SK-N-SH treated with all-trans-retinoic acid at 6 μM for 48 hours (cell line): ENCODE results near the gene FGGY.
A peak's percentile ranks its signal among the peaks of the same experiment; 100 is the strongest.

Experiments
- ATAC-seq: fragments of 200-7000 bp; cut with Tn5 transposase; 3 replicates; pipeline ENCODE4 v1.9.1; 2020; ENCODE audit warnings: mild to moderate bottlenecking, moderate library complexity
- ARNTL ChIP-seq: fragments of 450-650 bp; formaldehyde crosslinking; IDR thresholded peaks from 2 replicates; pipeline ENCODE4 v1.5.0; 2020; ENCODE audit warnings: low read depth, mild to moderate bottlenecking, moderate library complexity, borderline replicate concordance
- BACH2 ChIP-seq: fragments of 250-450 bp; sonication (Bioruptor Pico); IDR thresholded peaks from 2 replicates; pipeline ENCODE4 v1.9.0; 2021; ENCODE audit warnings: mild to moderate bottlenecking, borderline replicate concordance
- CSDC2 ChIP-seq: fragments of 250-450 bp; sonication (Bioruptor Pico); IDR thresholded peaks from 2 replicates; pipeline ENCODE4 v1.5.0; 2020; ENCODE audit warnings: mild to moderate bottlenecking, moderate library complexity
- ISL1 ChIP-seq: fragments of 250-450 bp; sonication (Bioruptor Pico); IDR thresholded peaks from 2 replicates; pipeline ENCODE4 v2.1.2; 2022; ENCODE audit warnings: mild to moderate bottlenecking, moderate library complexity
- OSR1 ChIP-seq: fragments of 250-450 bp; sonication (Bioruptor Pico); IDR thresholded peaks from 2 replicates; pipeline ENCODE4 v1.8.0; 2022; ENCODE audit warnings: moderate library complexity, mild to moderate bottlenecking, inconsistent platforms
- PPARA ChIP-seq: fragments of 250-450 bp; sonication (Bioruptor Pico); IDR thresholded peaks from 2 replicates; pipeline ENCODE4 v1.5.0; 2020; ENCODE audit warnings: mild to moderate bottlenecking, borderline replicate concordance
- RARB ChIP-seq: fragments of 250-450 bp; sonication (Bioruptor Pico); IDR thresholded peaks from 2 replicates; pipeline ENCODE4 v1.8.0; 2021; ENCODE audit warnings: mild to moderate bottlenecking, moderate library complexity
- SNAI2 ChIP-seq: fragments of 250-450 bp; sonication (Bioruptor Pico); IDR thresholded peaks from 2 replicates; pipeline ENCODE4 v1.5.0; 2020; ENCODE audit warnings: mild to moderate bottlenecking, moderate library complexity
- TCF4 ChIP-seq: fragments of 250-450 bp; sonication (Bioruptor Pico); IDR thresholded peaks from 2 replicates; pipeline ENCODE4 v1.8.0; 2021; ENCODE audit warnings: mild to moderate bottlenecking, moderate library complexity, borderline replicate concordance
- TOX ChIP-seq: fragments of 250-450 bp; sonication (Bioruptor Pico); IDR thresholded peaks from 2 replicates; pipeline ENCODE4 v1.8.0; 2021; ENCODE audit warnings: mild to moderate bottlenecking, moderate library complexity, borderline replicate concordance
- ZC3H10 ChIP-seq: fragments of 250-450 bp; sonication (Bioruptor Pico); IDR thresholded peaks from 2 replicates; pipeline ENCODE4 v1.5.1; 2021; ENCODE audit warnings: mild to moderate bottlenecking, moderate library complexity
- ZFP3 ChIP-seq: fragments of 250-450 bp; sonication (Bioruptor Pico); IDR thresholded peaks from 2 replicates; pipeline ENCODE4 v1.5.0; 2020; ENCODE audit warnings: mild to moderate bottlenecking, moderate library complexity
- ZFP30 ChIP-seq: fragments of 450-650 bp; formaldehyde crosslinking; IDR thresholded peaks from 2 replicates; pipeline ENCODE4 v1.5.0; 2022; ENCODE audit warnings: mild to moderate bottlenecking, moderate library complexity
- ZNF565 ChIP-seq: fragments of 450-650 bp; formaldehyde crosslinking; conservative IDR thresholded peaks from 2 replicates; pipeline ENCODE4 v1.5.0; 2020; ENCODE audit warnings: low read depth, mild to moderate bottlenecking, moderate library complexity
- ZNF70 ChIP-seq: fragments of 450-650 bp; formaldehyde crosslinking; IDR thresholded peaks from 2 replicates; pipeline ENCODE4 v1.5.0; 2020; ENCODE audit warnings: mild to moderate bottlenecking, moderate library complexity
- ZNF8 ChIP-seq: fragments of 450-650 bp; formaldehyde crosslinking; IDR thresholded peaks from 2 replicates; pipeline ENCODE4 v1.5.0; 2020; ENCODE audit warnings: mild to moderate bottlenecking, moderate library complexity
- TF ChIP-seq, protein P1 (sequence below): fragments of 250-450 bp; sonication (Bioruptor Pico); IDR thresholded peaks from 2 replicates; pipeline ENCODE4 v1.5.0; 2020; ENCODE audit warnings: mild to moderate bottlenecking, moderate library complexity
- TF ChIP-seq, protein P2 (sequence below): fragments of 250-450 bp; sonication (Bioruptor Pico); IDR thresholded peaks from 2 replicates; pipeline ENCODE4 v1.5.1; 2021; ENCODE audit warnings: mild to moderate bottlenecking, moderate library complexity
- TF ChIP-seq, protein P3 (sequence below): fragments of 250-450 bp; sonication (Bioruptor Pico); IDR thresholded peaks from 2 replicates; pipeline ENCODE4 v1.5.1; 2020; ENCODE audit warnings: low read depth, mild to moderate bottlenecking, moderate library complexity
- TF ChIP-seq, protein P4 (sequence below): fragments of 250-450 bp; sonication (Bioruptor Pico); IDR thresholded peaks from 2 replicates; pipeline ENCODE4 v1.8.0; 2020; ENCODE audit warnings: mild to moderate bottlenecking, moderate library complexity, borderline replicate concordance
- TF ChIP-seq, protein P5 (sequence below): fragments of 250-450 bp; sonication (Bioruptor Pico); IDR thresholded peaks from 2 replicates; pipeline ENCODE4 v1.8.0; 2021; ENCODE audit warnings: low read depth, mild to moderate bottlenecking, moderate library complexity, borderline replicate concordance

Gene FGGY

DNA sequence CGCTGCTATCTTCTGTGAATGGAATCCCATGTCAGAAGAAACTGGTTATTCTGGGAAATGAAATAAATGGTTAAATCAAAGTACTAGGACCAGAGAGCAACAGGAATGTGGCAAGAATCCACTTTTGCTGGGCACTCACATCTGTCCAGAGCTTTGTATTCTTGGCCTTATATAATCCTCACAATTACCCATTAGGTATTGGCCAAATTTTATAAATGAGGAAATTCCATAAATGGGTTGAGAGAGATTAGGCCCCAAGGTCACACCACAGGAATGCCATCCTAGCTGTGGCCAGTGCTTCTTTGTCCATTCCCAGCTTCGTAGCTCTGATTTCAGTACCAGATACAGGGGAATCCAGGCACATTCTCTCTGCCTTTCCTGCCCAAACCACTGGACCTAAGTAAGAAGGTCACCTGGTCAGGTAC, 441.7 kb downstream of the FGGY start (continued):
- TF ChIP-seq, protein P1, sequence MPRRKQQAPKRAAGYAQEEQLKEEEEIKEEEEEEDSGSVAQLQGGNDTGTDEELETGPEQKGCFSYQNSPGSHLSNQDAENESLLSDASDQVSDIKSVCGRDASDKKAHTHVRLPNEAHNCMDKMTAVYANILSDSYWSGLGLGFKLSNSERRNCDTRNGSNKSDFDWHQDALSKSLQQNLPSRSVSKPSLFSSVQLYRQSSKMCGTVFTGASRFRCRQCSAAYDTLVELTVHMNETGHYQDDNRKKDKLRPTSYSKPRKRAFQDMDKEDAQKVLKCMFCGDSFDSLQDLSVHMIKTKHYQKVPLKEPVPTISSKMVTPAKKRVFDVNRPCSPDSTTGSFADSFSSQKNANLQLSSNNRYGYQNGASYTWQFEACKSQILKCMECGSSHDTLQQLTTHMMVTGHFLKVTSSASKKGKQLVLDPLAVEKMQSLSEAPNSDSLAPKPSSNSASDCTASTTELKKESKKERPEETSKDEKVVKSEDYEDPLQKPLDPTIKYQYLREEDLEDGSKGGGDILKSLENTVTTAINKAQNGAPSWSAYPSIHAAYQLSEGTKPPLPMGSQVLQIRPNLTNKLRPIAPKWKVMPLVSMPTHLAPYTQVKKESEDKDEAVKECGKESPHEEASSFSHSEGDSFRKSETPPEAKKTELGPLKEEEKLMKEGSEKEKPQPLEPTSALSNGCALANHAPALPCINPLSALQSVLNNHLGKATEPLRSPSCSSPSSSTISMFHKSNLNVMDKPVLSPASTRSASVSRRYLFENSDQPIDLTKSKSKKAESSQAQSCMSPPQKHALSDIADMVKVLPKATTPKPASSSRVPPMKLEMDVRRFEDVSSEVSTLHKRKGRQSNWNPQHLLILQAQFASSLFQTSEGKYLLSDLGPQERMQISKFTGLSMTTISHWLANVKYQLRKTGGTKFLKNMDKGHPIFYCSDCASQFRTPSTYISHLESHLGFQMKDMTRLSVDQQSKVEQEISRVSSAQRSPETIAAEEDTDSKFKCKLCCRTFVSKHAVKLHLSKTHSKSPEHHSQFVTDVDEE: no peak
- TF ChIP-seq ZC3H10 (CRISPR knock-in tag) (no peak), ZNF70 (CRISPR knock-in tag) (no peak), ZFP3 (CRISPR knock-in tag) (no peak), PPARA (no peak)
- TF ChIP-seq, protein P2, sequence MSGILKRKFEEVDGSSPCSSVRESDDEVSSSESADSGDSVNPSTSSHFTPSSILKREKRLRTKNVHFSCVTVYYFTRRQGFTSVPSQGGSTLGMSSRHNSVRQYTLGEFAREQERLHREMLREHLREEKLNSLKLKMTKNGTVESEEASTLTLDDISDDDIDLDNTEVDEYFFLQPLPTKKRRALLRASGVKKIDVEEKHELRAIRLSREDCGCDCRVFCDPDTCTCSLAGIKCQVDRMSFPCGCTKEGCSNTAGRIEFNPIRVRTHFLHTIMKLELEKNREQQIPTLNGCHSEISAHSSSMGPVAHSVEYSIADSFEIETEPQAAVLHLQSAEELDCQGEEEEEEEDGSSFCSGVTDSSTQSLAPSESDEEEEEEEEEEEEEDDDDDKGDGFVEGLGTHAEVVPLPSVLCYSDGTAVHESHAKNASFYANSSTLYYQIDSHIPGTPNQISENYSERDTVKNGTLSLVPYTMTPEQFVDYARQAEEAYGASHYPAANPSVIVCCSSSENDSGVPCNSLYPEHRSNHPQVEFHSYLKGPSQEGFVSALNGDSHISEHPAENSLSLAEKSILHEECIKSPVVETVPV (CRISPR knock-in tag): no peak

DNA sequence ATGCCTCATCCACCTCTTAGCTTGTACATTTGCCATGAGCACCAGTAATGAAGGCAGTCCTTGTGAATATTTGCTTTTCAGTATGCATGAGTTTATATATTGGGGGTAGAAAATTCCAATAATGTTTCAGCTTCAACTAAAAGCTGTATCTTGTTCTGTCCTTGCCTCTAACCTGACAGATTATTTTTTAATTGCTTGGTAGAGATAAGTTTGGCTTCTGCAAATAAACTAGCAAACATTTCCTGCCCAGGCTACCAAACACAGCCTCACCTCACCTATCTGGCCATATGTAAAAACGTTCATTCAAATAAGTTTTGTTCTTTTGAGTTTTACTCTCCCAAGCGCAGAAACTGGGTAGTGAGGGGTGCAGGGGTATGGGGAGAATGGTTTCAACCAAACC, 442.2 kb downstream of the FGGY start:
- peak; percentile 62 for ATAC-seq
- TF ChIP-seq OSR1 (CRISPR knock-in tag) (no peak), TOX (no peak), ZC3H10 (CRISPR knock-in tag) (no peak), ZNF8 (CRISPR knock-in tag) (no peak), PPARA (no peak), TCF4 (CRISPR knock-in tag) (no peak), ZFP3 (CRISPR knock-in tag) (no peak), RARB (CRISPR knock-in tag) (no peak), ZNF70 (CRISPR knock-in tag) (no peak), CSDC2 (CRISPR knock-in tag) (no peak), ISL1 (no peak), BACH2 (CRISPR knock-in tag) (no peak), ZNF565 (no peak), ARNTL (CRISPR knock-in tag) (no peak)
- TF ChIP-seq, protein P2 (CRISPR knock-in tag): no peak
- TF ChIP-seq, protein P3, sequence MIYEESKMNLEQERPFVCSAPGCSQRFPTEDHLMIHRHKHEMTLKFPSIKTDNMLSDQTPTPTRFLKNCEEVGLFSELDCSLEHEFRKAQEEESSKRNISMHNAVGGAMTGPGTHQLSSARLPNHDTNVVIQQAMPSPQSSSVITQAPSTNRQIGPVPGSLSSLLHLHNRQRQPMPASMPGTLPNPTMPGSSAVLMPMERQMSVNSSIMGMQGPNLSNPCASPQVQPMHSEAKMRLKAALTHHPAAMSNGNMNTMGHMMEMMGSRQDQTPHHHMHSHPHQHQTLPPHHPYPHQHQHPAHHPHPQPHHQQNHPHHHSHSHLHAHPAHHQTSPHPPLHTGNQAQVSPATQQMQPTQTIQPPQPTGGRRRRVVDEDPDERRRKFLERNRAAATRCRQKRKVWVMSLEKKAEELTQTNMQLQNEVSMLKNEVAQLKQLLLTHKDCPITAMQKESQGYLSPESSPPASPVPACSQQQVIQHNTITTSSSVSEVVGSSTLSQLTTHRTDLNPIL: no peak
- TF ChIP-seq, protein P4, sequence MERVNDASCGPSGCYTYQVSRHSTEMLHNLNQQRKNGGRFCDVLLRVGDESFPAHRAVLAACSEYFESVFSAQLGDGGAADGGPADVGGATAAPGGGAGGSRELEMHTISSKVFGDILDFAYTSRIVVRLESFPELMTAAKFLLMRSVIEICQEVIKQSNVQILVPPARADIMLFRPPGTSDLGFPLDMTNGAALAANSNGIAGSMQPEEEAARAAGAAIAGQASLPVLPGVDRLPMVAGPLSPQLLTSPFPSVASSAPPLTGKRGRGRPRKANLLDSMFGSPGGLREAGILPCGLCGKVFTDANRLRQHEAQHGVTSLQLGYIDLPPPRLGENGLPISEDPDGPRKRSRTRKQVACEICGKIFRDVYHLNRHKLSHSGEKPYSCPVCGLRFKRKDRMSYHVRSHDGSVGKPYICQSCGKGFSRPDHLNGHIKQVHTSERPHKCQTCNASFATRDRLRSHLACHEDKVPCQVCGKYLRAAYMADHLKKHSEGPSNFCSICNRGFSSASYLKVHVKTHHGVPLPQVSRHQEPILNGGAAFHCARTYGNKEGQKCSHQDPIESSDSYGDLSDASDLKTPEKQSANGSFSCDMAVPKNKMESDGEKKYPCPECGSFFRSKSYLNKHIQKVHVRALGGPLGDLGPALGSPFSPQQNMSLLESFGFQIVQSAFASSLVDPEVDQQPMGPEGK (CRISPR knock-in tag): no peak

DNA sequence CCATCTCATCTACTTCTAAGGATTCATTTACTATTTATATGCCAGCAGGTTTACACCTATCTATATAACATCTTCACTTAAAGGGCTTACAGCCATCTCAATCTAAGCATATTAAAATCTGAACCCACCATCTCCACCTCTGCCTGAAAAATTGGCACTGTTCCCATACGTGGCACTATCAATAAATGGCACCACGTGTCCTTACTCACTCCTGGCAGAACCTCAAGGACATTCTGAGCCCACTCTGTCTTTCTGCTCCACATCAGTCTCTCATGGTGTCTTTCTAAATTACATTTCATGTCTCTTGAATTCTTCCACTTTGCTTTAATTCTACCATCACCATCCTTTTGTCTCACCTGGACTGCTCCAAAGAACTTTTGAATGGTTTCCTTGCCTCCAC, 445.6 kb downstream of the FGGY start:
- no peak for ATAC-seq
- no peak for TF ChIP-seq RARB (CRISPR knock-in tag)
- TF ChIP-seq BACH2 (CRISPR knock-in tag): no peak
- TF ChIP-seq SNAI2: no peak
- TF ChIP-seq, protein P5, sequence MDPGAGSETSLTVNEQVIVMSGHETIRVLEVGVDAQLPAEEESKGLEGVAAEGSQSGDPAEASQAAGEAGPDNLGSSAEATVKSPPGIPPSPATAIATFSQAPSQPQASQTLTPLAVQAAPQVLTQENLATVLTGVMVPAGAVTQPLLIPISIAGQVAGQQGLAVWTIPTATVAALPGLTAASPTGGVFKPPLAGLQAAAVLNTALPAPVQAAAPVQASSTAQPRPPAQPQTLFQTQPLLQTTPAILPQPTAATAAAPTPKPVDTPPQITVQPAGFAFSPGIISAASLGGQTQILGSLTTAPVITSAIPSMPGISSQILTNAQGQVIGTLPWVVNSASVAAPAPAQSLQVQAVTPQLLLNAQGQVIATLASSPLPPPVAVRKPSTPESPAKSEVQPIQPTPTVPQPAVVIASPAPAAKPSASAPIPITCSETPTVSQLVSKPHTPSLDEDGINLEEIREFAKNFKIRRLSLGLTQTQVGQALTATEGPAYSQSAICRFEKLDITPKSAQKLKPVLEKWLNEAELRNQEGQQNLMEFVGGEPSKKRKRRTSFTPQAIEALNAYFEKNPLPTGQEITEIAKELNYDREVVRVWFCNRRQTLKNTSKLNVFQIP (CRISPR knock-in tag): no peak
- no peak for TF ChIP-seq ZC3H10 (CRISPR knock-in tag)
- TF ChIP-seq ZNF70 (CRISPR knock-in tag): no peak
- no peak for TF ChIP-seq ZFP30 (CRISPR knock-in tag)
- TF ChIP-seq, protein P4 (CRISPR knock-in tag): no peak
- TF ChIP-seq ISL1: no peak
